Testis (tissue), 2 donors: ENCODE data around the gene DENND5B.

Experiments used
- CTCF ChIP-seq, 3 experiments: fragments of 450-650 bp in 2 of 3; fragments of 200-600 bp in 1 of 3; sonication (generic) in 1 of 3; IDR thresholded peaks; one replicate each; pipeline ENCODE4 v1.5.1; 2016 to 2019; ENCODE audit warnings: antibody characterized with exemption in 3 of 3, mild to moderate bottlenecking in 2 of 3, moderate library complexity in 1 of 3
- POLR2A ChIP-seq: fragments of 450-650 bp; IDR thresholded peaks from one replicate; pipeline ENCODE4 v1.6.1; 2017; ENCODE audit warnings: antibody characterized with exemption, mild to moderate bottlenecking, moderate library complexity

DNA sequence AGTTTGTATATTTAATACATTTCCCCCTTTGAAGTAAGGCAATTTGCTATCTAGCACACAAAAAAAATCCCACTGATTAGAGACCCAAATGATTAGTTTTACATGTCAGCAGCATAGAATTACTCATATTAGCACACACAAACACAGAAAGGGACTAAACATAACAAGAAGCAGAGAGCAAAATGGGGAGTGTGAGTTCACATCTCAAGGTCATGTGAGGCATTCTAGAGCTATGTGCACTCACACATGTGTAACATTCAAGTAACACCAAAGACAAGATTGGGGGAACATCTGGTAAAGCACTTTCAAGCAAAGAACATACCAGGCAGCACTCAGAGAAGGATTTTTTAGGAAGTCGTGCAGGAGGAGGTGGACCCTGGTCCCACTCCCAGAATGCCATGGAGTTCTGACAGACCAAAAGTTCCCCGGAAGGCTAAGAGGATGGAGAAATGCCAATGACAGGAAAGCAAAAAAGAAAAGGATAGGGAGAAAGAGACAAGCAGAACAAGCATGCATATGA, 159.2 kb downstream of the DENND5B start:
- TF ChIP-seq CTCF (IDR thresholded peaks at IDR 0.05), result no peak
- no peak for TF ChIP-seq POLR2A
